ENCODE measurements around the gene SOX18.

DNA sequence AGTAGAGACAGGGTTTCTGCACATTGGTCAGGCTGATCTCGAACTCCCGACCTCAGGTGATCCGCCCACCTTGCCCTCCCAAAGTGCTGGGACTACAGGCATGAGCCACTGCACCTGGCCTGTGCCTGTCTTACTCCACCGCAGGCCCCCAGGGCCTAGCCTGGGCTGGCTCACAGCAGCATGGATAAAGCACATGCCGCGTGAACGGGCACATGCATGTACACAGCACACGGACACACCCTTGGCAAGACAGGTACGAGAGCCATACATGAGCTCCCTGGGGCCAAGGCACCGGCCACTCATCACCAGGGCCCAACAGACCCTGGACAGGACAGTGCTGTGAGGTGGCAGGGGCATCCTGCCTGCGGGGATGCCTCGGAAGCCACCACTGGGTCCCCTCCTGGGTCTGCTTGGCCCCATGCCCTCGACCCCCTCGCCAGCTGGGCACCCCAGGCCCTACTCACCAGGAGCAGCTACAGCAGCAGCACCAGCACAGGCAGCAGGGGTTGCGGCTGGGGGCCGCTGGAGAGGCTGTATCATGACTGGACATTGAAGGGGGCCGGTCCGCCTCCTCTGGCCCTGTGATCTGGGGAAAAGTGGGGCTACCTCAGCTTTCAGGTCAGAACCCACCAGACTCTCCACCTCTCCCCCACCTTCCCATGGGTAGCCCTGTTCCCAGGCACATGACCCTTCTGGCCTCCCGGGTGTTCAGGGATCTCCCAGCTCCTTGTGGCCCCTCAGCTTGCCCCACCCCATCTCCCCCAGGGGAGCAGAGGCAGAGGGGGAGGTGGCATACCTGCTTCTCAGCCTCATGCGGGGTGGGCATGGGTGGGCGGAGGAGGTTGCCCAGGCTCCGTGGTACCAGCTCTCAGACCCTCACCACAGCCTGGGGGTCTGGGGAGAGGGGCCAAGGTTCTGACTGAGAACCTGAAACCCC lies 26.9 kb upstream of the SOX18 start:
- TF ChIP-seq, protein P1, sequence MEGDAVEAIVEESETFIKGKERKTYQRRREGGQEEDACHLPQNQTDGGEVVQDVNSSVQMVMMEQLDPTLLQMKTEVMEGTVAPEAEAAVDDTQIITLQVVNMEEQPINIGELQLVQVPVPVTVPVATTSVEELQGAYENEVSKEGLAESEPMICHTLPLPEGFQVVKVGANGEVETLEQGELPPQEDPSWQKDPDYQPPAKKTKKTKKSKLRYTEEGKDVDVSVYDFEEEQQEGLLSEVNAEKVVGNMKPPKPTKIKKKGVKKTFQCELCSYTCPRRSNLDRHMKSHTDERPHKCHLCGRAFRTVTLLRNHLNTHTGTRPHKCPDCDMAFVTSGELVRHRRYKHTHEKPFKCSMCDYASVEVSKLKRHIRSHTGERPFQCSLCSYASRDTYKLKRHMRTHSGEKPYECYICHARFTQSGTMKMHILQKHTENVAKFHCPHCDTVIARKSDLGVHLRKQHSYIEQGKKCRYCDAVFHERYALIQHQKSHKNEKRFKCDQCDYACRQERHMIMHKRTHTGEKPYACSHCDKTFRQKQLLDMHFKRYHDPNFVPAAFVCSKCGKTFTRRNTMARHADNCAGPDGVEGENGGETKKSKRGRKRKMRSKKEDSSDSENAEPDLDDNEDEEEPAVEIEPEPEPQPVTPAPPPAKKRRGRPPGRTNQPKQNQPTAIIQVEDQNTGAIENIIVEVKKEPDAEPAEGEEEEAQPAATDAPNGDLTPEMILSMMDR (IDR thresholded peaks at IDR 0.05), result no peak
- TF ChIP-seq POLR2A (IDR thresholded peaks at IDR 0.05), result no peak

Data from uterus (tissue), 2 donors.